ENCODE data around the gene FRMD5.

GRCh38 chr15:44069489-44069888, 125.6 kb downstream of the FRMD5 start:
- TF ChIP-seq, protein P1, sequence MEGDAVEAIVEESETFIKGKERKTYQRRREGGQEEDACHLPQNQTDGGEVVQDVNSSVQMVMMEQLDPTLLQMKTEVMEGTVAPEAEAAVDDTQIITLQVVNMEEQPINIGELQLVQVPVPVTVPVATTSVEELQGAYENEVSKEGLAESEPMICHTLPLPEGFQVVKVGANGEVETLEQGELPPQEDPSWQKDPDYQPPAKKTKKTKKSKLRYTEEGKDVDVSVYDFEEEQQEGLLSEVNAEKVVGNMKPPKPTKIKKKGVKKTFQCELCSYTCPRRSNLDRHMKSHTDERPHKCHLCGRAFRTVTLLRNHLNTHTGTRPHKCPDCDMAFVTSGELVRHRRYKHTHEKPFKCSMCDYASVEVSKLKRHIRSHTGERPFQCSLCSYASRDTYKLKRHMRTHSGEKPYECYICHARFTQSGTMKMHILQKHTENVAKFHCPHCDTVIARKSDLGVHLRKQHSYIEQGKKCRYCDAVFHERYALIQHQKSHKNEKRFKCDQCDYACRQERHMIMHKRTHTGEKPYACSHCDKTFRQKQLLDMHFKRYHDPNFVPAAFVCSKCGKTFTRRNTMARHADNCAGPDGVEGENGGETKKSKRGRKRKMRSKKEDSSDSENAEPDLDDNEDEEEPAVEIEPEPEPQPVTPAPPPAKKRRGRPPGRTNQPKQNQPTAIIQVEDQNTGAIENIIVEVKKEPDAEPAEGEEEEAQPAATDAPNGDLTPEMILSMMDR (IDR thresholded peaks at IDR 0.05), result no peak
- no peak for TF ChIP-seq EZH2 (IDR thresholded peaks at IDR 0.05; ENCODE audit: borderline replicate concordance, insufficient read depth, low read depth, low read length, poor library complexity, severe bottlenecking)
